Lower lobe of right lung (tissue), 2 donors: Measurements from ENCODE around the gene ACBD7. TPM values are rescaled to one million over a fixed set of nuclear protein-coding genes. Genes with fewer than 3 reads are reported as not detected.

Experiments
- ATAC-seq, 2 donors: fragments of 200-7000 bp; cut with Tn5 transposase; one replicate each; pipeline ENCODE4 v1.9.1; 2020 to 2022; ENCODE audit warnings: mild to moderate bottlenecking in 2 of 2, moderate library complexity in 2 of 2
- DNase-seq: peaks from one replicate; pipeline ENCODE4 v3.0.0-alpha.2; 2020
- H3K27ac ChIP-seq: fragments of 200-600 bp; one replicate; pipeline ENCODE4 v1.8.0; 2022
- H3K27me3 ChIP-seq: fragments of 200-600 bp; one replicate; pipeline ENCODE4 v1.8.0; 2022; ENCODE audit warnings: low read depth
- H3K36me3 ChIP-seq: fragments of 200-600 bp; one replicate; pipeline ENCODE4 v1.8.0; 2022; ENCODE audit warnings: mild to moderate bottlenecking
- H3K4me1 ChIP-seq: fragments of 200-600 bp; one replicate; pipeline ENCODE4 v1.8.0; 2022
- H3K4me3 ChIP-seq: fragments of 200-600 bp; one replicate; pipeline ENCODE4 v1.8.0; 2022; ENCODE audit warnings: mild to moderate bottlenecking
- H3K9me3 ChIP-seq: fragments of 200-600 bp; one replicate; pipeline ENCODE4 v1.8.0; 2022
- intact Hi-C: fragments of 100-400 bp; cut with DNase I; formaldehyde crosslinking; loops from one replicate; pipeline ENCODE4 v1.11.0; 2022
- total RNA-seq: library from RNA; stranded (reverse); fragmentation: NEBNext Ultra II Directional; extraction: Animal tissue kit (Norgen Biotek cat#: 25700); gene quantifications from one replicate; pipeline ENCODE4 v1.2.1, GENCODE V29; 2021
- TF ChIP-seq, protein P1 (sequence below): fragments of 200-600 bp; IDR thresholded peaks from one replicate; pipeline ENCODE4 v1.8.0; 2022; ENCODE audit warnings: antibody characterized with exemption, mild to moderate bottlenecking
- donor health status: DM: no; HTN: yes; CAD: no; lungs with severe emphysema.

Gene ACBD7
- total RNA-seq, 1 donor from 2014 or later: not detected

DNA sequence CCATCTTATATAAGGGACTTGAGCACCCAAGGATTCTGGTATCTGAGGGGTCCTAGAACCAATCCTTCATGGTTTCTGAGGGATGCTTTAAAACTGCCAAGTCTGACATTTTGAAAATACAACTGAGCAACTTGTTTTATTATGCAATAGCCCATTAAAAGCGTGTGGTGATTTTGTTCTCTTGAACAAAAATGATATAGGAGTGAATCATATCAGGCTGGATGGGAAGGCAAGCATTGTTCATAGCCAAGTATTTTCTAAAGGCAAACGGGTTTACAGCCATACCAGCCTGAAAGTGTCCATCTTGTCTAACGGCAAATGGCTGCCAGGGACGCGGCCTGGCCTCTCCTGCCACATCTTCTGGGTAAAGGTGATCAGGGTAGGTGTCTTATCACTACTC lies 31.9 kb upstream of the ACBD7 start:
- TF ChIP-seq, protein P1, sequence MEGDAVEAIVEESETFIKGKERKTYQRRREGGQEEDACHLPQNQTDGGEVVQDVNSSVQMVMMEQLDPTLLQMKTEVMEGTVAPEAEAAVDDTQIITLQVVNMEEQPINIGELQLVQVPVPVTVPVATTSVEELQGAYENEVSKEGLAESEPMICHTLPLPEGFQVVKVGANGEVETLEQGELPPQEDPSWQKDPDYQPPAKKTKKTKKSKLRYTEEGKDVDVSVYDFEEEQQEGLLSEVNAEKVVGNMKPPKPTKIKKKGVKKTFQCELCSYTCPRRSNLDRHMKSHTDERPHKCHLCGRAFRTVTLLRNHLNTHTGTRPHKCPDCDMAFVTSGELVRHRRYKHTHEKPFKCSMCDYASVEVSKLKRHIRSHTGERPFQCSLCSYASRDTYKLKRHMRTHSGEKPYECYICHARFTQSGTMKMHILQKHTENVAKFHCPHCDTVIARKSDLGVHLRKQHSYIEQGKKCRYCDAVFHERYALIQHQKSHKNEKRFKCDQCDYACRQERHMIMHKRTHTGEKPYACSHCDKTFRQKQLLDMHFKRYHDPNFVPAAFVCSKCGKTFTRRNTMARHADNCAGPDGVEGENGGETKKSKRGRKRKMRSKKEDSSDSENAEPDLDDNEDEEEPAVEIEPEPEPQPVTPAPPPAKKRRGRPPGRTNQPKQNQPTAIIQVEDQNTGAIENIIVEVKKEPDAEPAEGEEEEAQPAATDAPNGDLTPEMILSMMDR: no peak
- Histone ChIP-seq H3K27ac (no peak overlapping the region), H3K9me3 (no peaks in the 10 kb centered on the region), H3K27me3 (no peaks in the 10 kb centered on the region), H3K4me1 (no peaks in the 10 kb centered on the region), H3K36me3 (peaks cover 28% of the 10 kb centered on the region), H3K4me3 (no peak overlapping the region)
- DNase-seq: no peak
- no peak for ATAC-seq
- intact Hi-C loops: no loop called here

DNA sequence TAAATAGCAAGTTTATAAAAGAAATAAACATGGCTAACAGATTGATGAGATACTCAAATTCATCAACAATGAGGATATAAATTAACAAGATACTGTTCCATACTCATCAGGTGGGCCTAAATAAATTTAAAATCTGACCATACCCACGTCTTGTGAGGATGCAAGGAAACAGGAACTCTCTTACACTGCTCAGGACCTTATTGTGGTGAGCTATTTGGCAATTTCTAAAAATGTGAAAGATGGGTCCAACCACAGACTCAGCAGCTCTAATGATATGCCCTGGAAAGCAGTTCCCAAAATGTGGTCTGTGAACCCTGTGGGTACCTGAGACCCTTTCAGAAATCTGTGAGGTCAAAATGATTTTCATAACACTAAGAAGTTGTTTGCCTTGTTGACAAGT lies 30.0 kb upstream of the ACBD7 start:
- Histone ChIP-seq H3K27me3 (no peaks in the 10 kb centered on the region), H3K4me3 (no peak overlapping the region), H3K36me3 (peaks cover 40% of the 10 kb centered on the region)

DNA sequence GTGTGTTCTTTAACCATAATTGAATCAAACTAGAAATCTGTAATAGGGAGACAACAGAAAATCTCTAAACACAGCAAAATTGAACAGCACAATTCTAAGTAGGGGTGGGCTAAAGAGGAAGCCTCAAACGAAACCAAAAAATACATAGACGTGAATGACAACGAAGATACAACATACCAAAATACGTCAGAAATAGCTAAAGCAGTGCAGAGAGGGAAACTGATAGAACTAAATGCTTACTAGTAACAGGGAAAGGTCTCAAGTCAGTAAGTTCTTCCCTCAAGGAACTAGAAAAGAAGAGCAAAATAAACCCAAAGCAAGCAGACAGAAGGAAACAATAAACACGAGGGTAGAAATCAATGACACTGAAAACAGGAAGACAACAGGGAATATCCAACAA lies 27.6 kb upstream of the ACBD7 start:
- Histone ChIP-seq H3K9me3 (no peaks in the 10 kb centered on the region), H3K27me3 (no peaks in the 10 kb centered on the region), H3K4me1 (no peaks in the 10 kb centered on the region), H3K27ac (no peak overlapping the region), H3K4me3 (no peak overlapping the region), H3K36me3 (peaks cover 50% of the 10 kb centered on the region)
- DNase-seq (no peak), ATAC-seq (no peak)
- intact Hi-C loops: no loop called here
- TF ChIP-seq, protein P1: no peak

More for the DNA sequence above, 30.0 kb upstream of the ACBD7 start:
- Histone ChIP-seq H3K27ac (no peak overlapping the region), H3K4me1 (no peaks in the 10 kb centered on the region), H3K9me3 (no peaks in the 10 kb centered on the region)
- ATAC-seq (no peak), DNase-seq (no peak)
- TF ChIP-seq, protein P1: no peak
- intact Hi-C loops: no loop called here

DNA sequence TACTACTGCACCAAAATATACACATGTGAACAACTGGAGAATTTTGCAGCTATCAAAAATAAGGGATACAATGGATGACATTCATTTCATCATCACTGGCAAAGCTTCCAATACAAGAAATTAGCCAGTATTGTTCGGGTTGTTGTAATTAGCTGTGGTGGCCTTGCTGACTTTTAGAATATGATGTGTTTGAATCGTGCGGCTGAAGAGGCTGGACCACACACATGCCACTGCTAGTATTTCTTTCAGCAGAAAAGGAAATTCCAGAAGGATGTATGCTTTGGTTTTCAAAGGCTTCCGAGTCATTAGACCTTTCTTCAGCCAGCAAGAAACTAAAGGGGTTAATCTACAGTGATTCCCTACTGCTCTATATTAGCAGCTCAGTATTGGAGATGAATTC lies 25.2 kb upstream of the ACBD7 start:
- Histone ChIP-seq H3K27ac (no peak overlapping the region), H3K4me3 (no peak overlapping the region), H3K9me3 (no peaks in the 10 kb centered on the region), H3K36me3 (peaks cover 56% of the 10 kb centered on the region), H3K4me1 (no peaks in the 10 kb centered on the region), H3K27me3 (no peaks in the 10 kb centered on the region)
- TF ChIP-seq, protein P1: no peak
- ATAC-seq: no peak
- DNase-seq: no peak
- intact Hi-C loops: no loop called here

DNA sequence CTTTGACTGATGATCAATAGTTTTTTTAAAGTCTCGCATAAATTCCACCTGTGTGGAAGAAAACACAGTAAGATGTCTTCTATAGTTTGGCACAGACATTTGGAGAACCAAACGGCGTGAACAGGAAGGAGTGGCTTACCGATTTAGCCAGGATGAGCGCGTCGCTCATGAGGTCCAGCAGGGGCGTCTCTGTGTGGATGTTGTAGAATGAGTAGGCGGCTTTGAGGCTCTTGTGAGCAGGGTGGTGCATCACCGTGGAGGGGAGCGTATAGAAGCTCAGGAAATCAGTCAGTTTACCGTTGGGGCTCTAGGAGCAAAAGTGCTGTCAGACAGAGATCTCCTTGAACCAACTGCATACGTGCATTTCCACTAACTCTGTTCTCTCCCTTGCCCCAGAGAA lies 24.1 kb upstream of the ACBD7 start:
- no peak for ATAC-seq
- H3K27ac ChIP-seq: no peak overlapping the region
- no peak overlapping the region for H3K4me3 ChIP-seq
- DNase-seq: no peak
- no peaks in the 10 kb centered on the region for H3K27me3 ChIP-seq
- no peaks in the 10 kb centered on the region for H3K9me3 ChIP-seq
- no peaks in the 10 kb centered on the region for H3K4me1 ChIP-seq
- TF ChIP-seq, protein P1: no peak
- H3K36me3 ChIP-seq: peaks cover 62% of the 10 kb centered on the region
- intact Hi-C loops: no loop called here
